GM12892 (cell line): ENCODE data around the gene AUH.
"Not testable (repeated sequence)": the region's sequence is repeated elsewhere in the genome, so short reads cannot be mapped to it uniquely, and the experiment has no call there.

Source experiments
- DNase-seq: peaks from one replicate; pipeline ENCODE4 v3.0.0; 2011; ENCODE audit not compliant: insufficient read length
- FAIRE-seq: peaks from 2 replicates; lab custom pipeline; 2011; peaks lifted over from hg19 to GRCh38; lab: Jason Lieb, UNC
- POLR2A ChIP-seq: IDR thresholded peaks from 2 replicates; pipeline ENCODE4 v1.6.1; 2011; ENCODE audit warnings: low read depth, low read length, control low read depth
- POLR2AphosphoS5 ChIP-seq: IDR thresholded peaks from 2 replicates; pipeline ENCODE4 v1.6.1; 2011; ENCODE audit warnings: low read depth, low read length, control low read depth
- TAF1 ChIP-seq: IDR thresholded peaks from 2 replicates; pipeline ENCODE4 v1.6.1; 2011; ENCODE audit warnings: low read depth, mild to moderate bottlenecking, control low read depth, low read length, borderline replicate concordance

Gene AUH

GRCh38 chr9:91395106-91395552, 33.4 kb upstream of the AUH start:
- FAIRE-seq: no peak
- no peak for TF ChIP-seq POLR2AphosphoS5
- TF ChIP-seq POLR2A: no peak
- no peak for TF ChIP-seq TAF1
- DNase-seq: no peak

- FAIRE-seq (no peak), DNase-seq (no peak)
- no peak for TF ChIP-seq POLR2AphosphoS5
- no peak for TF ChIP-seq POLR2A
- no peak for TF ChIP-seq TAF1
Measured at GRCh38 chr9:91393826-91394225, 32.1 kb upstream of the AUH start.

- DNase-seq: no peak
- FAIRE-seq: no peak
- TF ChIP-seq TAF1 (no peak), POLR2A (no peak), POLR2AphosphoS5 (no peak)
Measured at GRCh38 chr9:91392435-91392834, 30.7 kb upstream of the AUH start.

GRCh38 chr9:91391818-91392217, 30.1 kb upstream of the AUH start:
- no peak for FAIRE-seq
- TF ChIP-seq POLR2AphosphoS5 (no peak), POLR2A (no peak), TAF1 (no peak)
- DNase-seq: no peak

- no peak for DNase-seq
- no peak for FAIRE-seq
- TF ChIP-seq POLR2A: no peak
Measured at GRCh38 chr9:91391412-91391811, 29.7 kb upstream of the AUH start.

GRCh38 chr9:91389686-91390085, 28.0 kb upstream of the AUH start:
- not testable (repeated sequence) for DNase-seq, FAIRE-seq

- DNase-seq (no peak), FAIRE-seq (no peak)
- TF ChIP-seq POLR2AphosphoS5: no peak
- no peak for TF ChIP-seq TAF1
- TF ChIP-seq POLR2A: no peak
Measured at GRCh38 chr9:91386765-91387164, 25.0 kb upstream of the AUH start.

- DNase-seq (no peak), FAIRE-seq (no peak)
- TF ChIP-seq TAF1 (no peak), POLR2AphosphoS5 (no peak), POLR2A (no peak)
Measured at GRCh38 chr9:91384954-91385353, 23.2 kb upstream of the AUH start.

- TF ChIP-seq POLR2A (no peak), TAF1 (no peak), POLR2AphosphoS5 (no peak)
- DNase-seq (no peak), FAIRE-seq (no peak)
Measured at GRCh38 chr9:91383577-91383976, 21.9 kb upstream of the AUH start.

- TF ChIP-seq POLR2AphosphoS5 (no peak), TAF1 (no peak), POLR2A (no peak)
- FAIRE-seq: no peak
- DNase-seq: no peak
Measured at GRCh38 chr9:91382298-91382697, 20.6 kb upstream of the AUH start.

- FAIRE-seq: no peak
- no peak for DNase-seq
- no peak for TF ChIP-seq POLR2A
- TF ChIP-seq POLR2AphosphoS5: no peak
- no peak for TF ChIP-seq TAF1
Measured at GRCh38 chr9:91379426-91379825, 17.7 kb upstream of the AUH start.

GRCh38 chr9:91378695-91379127, 17.0 kb upstream of the AUH start:
- TF ChIP-seq POLR2A (no peak), TAF1 (no peak), POLR2AphosphoS5 (no peak)
- FAIRE-seq: no peak
- DNase-seq: no peak

GRCh38 chr9:91378054-91378453, 16.3 kb upstream of the AUH start:
- not testable (repeated sequence) for DNase-seq, FAIRE-seq
